Calu3 (cell line): ENCODE results near the gene ALDH4A1. TPM values are rescaled to one million over a fixed set of nuclear protein-coding genes. Genes with fewer than 3 reads are reported as not detected.

ENCODE experiments used
- BruUV-seq: library from RNA; stranded (reverse); fragments of 400-500 nt; replicated peaks from 2 replicates; lab custom pipeline; 2021; lab: Mats Ljungman, UMichigan
- CTCF ChIA-PET: fragments of 300-600 bp; sonication (Branson Sonifier 250); formaldehyde crosslinking; loops from one replicate; lab custom pipeline; 2022; ENCODE audit warnings: antibody characterized with exemption; lab: Charles Lee
- DNase-seq: peaks from one replicate; pipeline ENCODE4 v3.0.0; 2022
- H3K27ac Mint-ChIP-seq: one replicate; pipeline ENCODE4 v1.8.0; 2022; ENCODE audit warnings: mixed read lengths; ENCODE audit not compliant: unreplicated experiment
- H3K27me3 Mint-ChIP-seq: one replicate; pipeline ENCODE4 v1.8.0; 2022; ENCODE audit warnings: mixed read lengths; ENCODE audit not compliant: unreplicated experiment
- H3K36me3 Mint-ChIP-seq: one replicate; pipeline ENCODE4 v1.8.0; 2022; ENCODE audit warnings: mild to moderate bottlenecking, moderate library complexity, mixed read lengths; ENCODE audit not compliant: insufficient read depth, unreplicated experiment
- H3K4me1 Mint-ChIP-seq: one replicate; pipeline ENCODE4 v1.8.0; 2022; ENCODE audit warnings: mild to moderate bottlenecking, low read depth, mixed read lengths; ENCODE audit not compliant: unreplicated experiment
- H3K4me3 Mint-ChIP-seq: one replicate; pipeline ENCODE4 v1.8.0; 2022; ENCODE audit warnings: mild to moderate bottlenecking, low read depth, moderate library complexity, mixed read lengths; ENCODE audit not compliant: unreplicated experiment
- H3K9me3 Mint-ChIP-seq: one replicate; pipeline ENCODE4 v1.8.0; 2022; ENCODE audit warnings: low read depth, mixed read lengths; ENCODE audit not compliant: unreplicated experiment
- intact Hi-C: fragments of 100-400 bp; cut with micrococcal nuclease; formaldehyde crosslinking; loops from one replicate; pipeline ENCODE4 v1.10.0; 2022; ENCODE audit not compliant: unreplicated experiment
- total RNA-seq: library from RNA; stranded (reverse); gene quantifications from 2 replicates; pipeline ENCODE4 v1.2.3, GENCODE V29; 2022
- TF ChIP-seq, protein P1 (sequence below): fragments of 200-600 bp; IDR thresholded peaks from one replicate; pipeline ENCODE4 v1.8.0; 2022; ENCODE audit warnings: antibody characterized with exemption; ENCODE audit not compliant: unreplicated experiment

ALDH4A1 gene
- total RNA-seq, 1 experiment from 2014 or later = 10.7 TPM

DNA sequence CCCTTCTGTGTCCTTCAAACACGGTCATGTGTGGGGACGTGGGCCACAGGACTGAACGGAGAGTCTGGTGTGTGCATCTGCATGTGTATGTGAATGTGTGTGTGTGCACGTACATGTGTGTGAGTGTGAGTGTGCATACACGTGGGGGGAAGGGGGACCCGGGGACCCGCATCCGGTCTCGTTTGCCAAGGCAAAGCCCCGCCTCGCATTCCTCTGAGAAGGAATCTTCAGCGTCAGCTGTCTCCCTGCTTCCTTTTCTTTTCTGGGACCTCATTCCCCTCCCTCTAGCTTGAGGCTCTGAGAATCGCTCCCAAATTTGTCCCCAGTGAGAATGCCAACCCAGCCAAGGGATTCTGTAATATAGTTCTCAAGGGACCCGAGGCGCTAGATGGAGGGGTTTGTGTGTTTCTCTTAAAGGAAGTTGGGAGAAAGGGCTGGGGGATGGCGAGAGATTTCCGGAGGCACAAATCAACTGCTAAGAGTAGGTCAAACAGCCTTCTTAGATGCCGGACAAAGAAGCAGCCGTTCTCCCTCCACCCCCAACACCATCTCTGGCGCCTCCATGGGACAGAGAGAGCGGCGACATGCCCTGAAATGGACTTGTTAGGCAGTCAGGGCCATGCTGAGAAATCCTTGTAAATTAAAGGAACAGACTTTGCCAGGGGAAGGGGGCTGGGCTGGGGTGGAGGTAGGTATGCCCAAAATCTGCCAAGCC is 47.5 kb upstream of the ALDH4A1 start:
- no peak overlapping the region for H3K4me3 Mint-ChIP-seq
- intact Hi-C loops = loop anchor here (10.0 kb wide), 1 partner anchor 45 kb away; the partner anchor contains the start of gene ALDH4A1
- H3K9me3 Mint-ChIP-seq = no peaks in the 10 kb centered on the region
- no peak overlapping the region for H3K27ac Mint-ChIP-seq
- no peak for DNase-seq
- H3K4me1 Mint-ChIP-seq = peaks cover 17% of the 10 kb centered on the region
- CTCF ChIA-PET = interaction anchor here (0.6 to 1.2 kb wide), 2 partner anchors 37 to 508 kb away, joined by 3 read pairs; no protein-coding TSS in a partner anchor
- TF ChIP-seq, protein P1, sequence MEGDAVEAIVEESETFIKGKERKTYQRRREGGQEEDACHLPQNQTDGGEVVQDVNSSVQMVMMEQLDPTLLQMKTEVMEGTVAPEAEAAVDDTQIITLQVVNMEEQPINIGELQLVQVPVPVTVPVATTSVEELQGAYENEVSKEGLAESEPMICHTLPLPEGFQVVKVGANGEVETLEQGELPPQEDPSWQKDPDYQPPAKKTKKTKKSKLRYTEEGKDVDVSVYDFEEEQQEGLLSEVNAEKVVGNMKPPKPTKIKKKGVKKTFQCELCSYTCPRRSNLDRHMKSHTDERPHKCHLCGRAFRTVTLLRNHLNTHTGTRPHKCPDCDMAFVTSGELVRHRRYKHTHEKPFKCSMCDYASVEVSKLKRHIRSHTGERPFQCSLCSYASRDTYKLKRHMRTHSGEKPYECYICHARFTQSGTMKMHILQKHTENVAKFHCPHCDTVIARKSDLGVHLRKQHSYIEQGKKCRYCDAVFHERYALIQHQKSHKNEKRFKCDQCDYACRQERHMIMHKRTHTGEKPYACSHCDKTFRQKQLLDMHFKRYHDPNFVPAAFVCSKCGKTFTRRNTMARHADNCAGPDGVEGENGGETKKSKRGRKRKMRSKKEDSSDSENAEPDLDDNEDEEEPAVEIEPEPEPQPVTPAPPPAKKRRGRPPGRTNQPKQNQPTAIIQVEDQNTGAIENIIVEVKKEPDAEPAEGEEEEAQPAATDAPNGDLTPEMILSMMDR = no peak
- H3K36me3 Mint-ChIP-seq = no peaks in the 10 kb centered on the region
- H3K27me3 Mint-ChIP-seq = no peaks in the 10 kb centered on the region
- no TSS peak for BruUV-seq

DNA sequence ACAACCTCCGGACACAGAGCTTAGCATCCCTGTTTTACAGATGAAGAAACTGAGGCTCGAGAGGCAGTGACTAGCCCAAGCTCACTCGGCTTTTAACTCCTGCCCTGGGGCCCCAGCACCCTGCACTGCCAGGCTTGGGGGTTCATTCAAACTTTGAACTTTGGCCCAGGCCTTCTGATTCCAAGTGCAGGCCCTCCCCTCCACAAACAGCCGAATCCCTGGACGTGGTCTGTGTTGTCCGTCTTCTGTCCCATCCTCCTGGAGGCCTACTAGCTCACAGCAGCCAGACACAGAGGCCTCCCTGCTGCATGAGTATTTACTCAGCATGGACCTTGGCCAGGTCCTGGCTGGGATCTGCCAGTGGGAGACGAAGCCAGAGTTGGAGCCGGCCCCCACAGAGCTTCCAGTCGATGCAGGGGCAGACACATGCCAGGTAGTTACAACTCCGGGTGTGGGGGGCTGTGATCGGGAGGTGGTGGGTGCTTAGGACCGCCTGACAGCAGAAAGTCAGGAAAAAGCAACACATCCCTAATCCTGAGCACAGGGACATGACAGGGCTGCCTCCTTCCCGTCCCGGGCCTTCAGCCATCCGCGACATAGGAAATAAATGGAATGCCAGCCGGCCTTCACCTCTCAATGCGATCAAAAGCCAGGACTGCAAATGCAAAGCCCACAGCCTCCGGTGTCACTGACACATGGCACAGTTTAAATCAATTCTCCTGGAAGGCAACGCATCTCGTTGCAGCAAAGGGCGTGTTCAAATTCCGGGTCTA is 46.7 kb upstream of the ALDH4A1 start:
- peaks cover 22% of the 10 kb centered on the region for H3K4me1 Mint-ChIP-seq
- no peaks in the 10 kb centered on the region for H3K9me3 Mint-ChIP-seq
- no peak overlapping the region for H3K27ac Mint-ChIP-seq
- intact Hi-C loops = no loop called here
- DNase-seq = no peak
- no peak overlapping the region for H3K4me3 Mint-ChIP-seq
- no peaks in the 10 kb centered on the region for H3K27me3 Mint-ChIP-seq
- no peaks in the 10 kb centered on the region for H3K36me3 Mint-ChIP-seq
- TF ChIP-seq, protein P1 = no peak
- CTCF ChIA-PET = no interaction called here
- no TSS peak for BruUV-seq

DNA sequence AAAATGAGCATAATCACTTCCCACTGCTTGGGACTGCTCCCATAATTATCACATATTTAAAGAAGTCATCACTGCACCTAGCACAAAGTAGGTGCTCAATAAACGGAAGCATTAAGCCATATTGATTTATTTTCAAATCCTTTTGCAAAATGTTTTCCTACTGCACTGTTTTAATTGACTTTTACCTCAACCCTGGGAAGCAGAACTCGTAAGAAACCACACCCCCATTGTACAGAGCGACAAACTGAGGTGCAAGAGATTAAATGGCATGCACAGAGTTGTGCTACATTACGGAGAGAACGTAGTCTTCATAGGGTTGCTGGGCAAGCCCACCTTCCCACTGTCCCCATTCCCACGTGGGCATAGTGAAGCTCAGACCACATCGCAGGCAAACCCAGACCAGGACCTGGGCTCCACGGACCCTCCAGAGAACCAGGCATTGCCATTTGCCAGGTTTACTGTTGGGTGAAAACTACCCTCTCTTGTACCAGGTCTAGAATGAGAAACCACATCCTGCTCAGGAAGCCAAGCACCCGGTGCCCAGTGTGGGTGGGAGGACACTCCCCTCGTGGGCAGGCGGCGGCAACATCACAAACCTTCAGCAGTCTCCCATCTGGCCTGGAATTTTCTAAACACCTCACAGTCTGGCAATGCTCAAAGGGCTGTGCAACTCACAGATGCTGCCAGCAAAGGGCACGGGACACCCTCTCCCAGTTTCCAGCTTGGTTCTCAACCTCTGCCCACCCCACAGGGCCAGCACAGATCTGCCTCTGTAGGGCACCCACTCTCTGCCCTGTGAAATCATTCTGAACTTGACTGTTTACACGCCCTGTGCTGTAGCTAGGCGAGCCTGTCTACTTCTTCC is 45.9 kb upstream of the ALDH4A1 start:
- H3K4me1 Mint-ChIP-seq = peaks cover 14% of the 10 kb centered on the region
- H3K27ac Mint-ChIP-seq = no peak overlapping the region
- CTCF ChIA-PET = no interaction called here

DNA sequence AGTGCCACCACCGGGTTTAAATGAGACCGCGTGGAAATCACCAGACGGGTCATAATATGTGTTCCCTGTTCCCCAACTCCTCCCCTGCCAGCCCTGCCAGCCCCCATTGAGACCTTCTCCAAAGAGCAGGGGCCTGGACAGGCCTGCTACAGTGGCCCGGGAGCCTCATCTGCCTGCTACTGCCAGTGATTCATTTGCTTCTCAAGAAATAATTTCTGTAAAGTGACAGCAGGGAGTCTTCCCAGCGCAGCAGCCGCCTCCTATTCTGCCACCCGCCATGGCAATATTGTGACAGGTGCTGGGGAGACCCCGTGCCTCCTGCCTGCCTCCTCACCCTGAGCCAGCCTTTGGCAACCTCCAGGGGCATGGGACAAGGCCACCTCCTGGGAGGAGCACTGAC is 45.2 kb upstream of the ALDH4A1 start:
- Mint-ChIP-seq H3K4me1 (peaks cover 14% of the 10 kb centered on the region), H3K9me3 (no peaks in the 10 kb centered on the region), H3K4me3 (no peak overlapping the region), H3K36me3 (no peaks in the 10 kb centered on the region), H3K27ac (no peak overlapping the region), H3K27me3 (no peaks in the 10 kb centered on the region)
- intact Hi-C loops = no loop called here
- TF ChIP-seq, protein P1 = no peak
- no TSS peak for BruUV-seq
- CTCF ChIA-PET = no interaction called here
- DNase-seq = no peak

More for the DNA sequence above, 45.9 kb upstream of the ALDH4A1 start:
- intact Hi-C loops = no loop called here
- no TSS peak for BruUV-seq
- Mint-ChIP-seq H3K36me3 (no peaks in the 10 kb centered on the region), H3K27me3 (no peaks in the 10 kb centered on the region), H3K9me3 (no peaks in the 10 kb centered on the region), H3K4me3 (no peak overlapping the region)
- TF ChIP-seq, protein P1 = no peak
- DNase-seq = no peak
